Chondrocyte (in vitro differentiated cells): ENCODE results near the gene TUBA1A. TPM values are rescaled to one million over a fixed set of nuclear protein-coding genes. Genes with fewer than 3 reads are reported as not detected.

Experiments
- DNase-seq: peaks from one replicate; pipeline ENCODE4 v3.0.0; 2021; ENCODE audit warnings: mixed read lengths, low spot score
- H3K27ac Mint-ChIP-seq: one replicate; pipeline ENCODE4 v1.8.0; 2021; ENCODE audit warnings: mild to moderate bottlenecking, moderate library complexity, mixed read lengths; ENCODE audit not compliant: unreplicated experiment
- H3K27me3 Mint-ChIP-seq: 2 replicates; pipeline ENCODE4 v1.8.0; 2021; ENCODE audit warnings: low read depth, mixed read lengths
- H3K36me3 Mint-ChIP-seq: 2 replicates; pipeline ENCODE4 v1.8.0; 2021; ENCODE audit warnings: low read depth, mixed read lengths
- H3K4me1 Mint-ChIP-seq: 2 replicates; pipeline ENCODE4 v1.8.0; 2021; ENCODE audit warnings: low read depth, mild to moderate bottlenecking, mixed read lengths
- H3K4me3 Mint-ChIP-seq: one replicate; pipeline ENCODE4 v1.8.0; 2021; ENCODE audit warnings: mild to moderate bottlenecking, moderate library complexity, mixed read lengths; ENCODE audit not compliant: unreplicated experiment
- H3K9me3 Mint-ChIP-seq: 2 replicates; pipeline ENCODE4 v1.8.0; 2021; ENCODE audit warnings: low read depth, mixed read lengths
- CTCF ChIP-seq: fragments of 200-600 bp; sonication (generic); IDR thresholded peaks from 2 replicates; pipeline ENCODE4 v1.5.0; 2021; ENCODE audit warnings: antibody characterized with exemption, mild to moderate bottlenecking, moderate library complexity
- long read RNA-seq: library from polyadenylated mRNA; stranded (forward); transcript quantifications from one replicate; pipeline ENCODE4 v2.0.0, GENCODE V29; 2021
- total RNA-seq: library from RNA; stranded (reverse); gene quantifications from 3 replicates; pipeline ENCODE4 v1.2.1, GENCODE V29; 2021

Gene TUBA1A
- 431 to 551 TPM (median 437 TPM) in 3 replicates for total RNA-seq
- long read RNA-seq, transcript TUBA1A-203 (3 exons, 984 nt) = minor isoform, 5 of 1,597 reads
- long read RNA-seq, transcript TUBA1A-202 (4 exons, 1,915 nt) = major isoform, 1,516 of 1,597 reads
- long read RNA-seq, transcript TUBA1A-207 (3 exons, 1,384 nt) = minor isoform, 6 of 1,597 reads
- long read RNA-seq, transcript TUBA1A-201 (4 exons, 1,887 nt) = minor isoform, 7 of 1,597 reads
- long read RNA-seq, partial matches to known transcripts = 7 of 1,597 reads
- long read RNA-seq, other reads (novel, unspliced or antisense) = 54 of 1,597 reads

- peak within 1 kb of the TSS; percentile 93 for H3K4me3 Mint-ChIP-seq
- peak; percentile 99 for DNase-seq
- H3K36me3 Mint-ChIP-seq = peaks cover 32% of the 10 kb centered on the region
- peak within 1 kb of the TSS; percentile 98 for H3K27ac Mint-ChIP-seq
- peaks cover 36% of the 10 kb centered on the region for H3K4me1 Mint-ChIP-seq
- TF ChIP-seq CTCF = no peak
- H3K9me3 Mint-ChIP-seq = no peaks in the 10 kb centered on the region
- H3K27me3 Mint-ChIP-seq = no peaks in the 10 kb centered on the region
Observed at GRCh38 chr12:49188916-49189367, at the start of gene TUBA1A. TSS of gene TUBA1A (minus strand) at chr12:49189080. CDS start at chr12:49188979, 101 bp downstream.

- Mint-ChIP-seq H3K27ac (no peak overlapping the region), H3K27me3 (no peaks in the 10 kb centered on the region), H3K4me3 (no peak overlapping the region)
Observed at GRCh38 chr12:49236423-49236822, 47.5 kb upstream of the TUBA1A start.

GRCh38 chr12:49233842-49234526, 45.1 kb upstream of the TUBA1A start:
- Mint-ChIP-seq H3K9me3 (no peaks in the 10 kb centered on the region), H3K4me3 (no peak overlapping the region), H3K27ac (peak overlapping the region; percentile 93)

More at GRCh38 chr12:49236423-49236822, 47.5 kb upstream of the TUBA1A start:
- no peak for DNase-seq
- Mint-ChIP-seq H3K36me3 (no peaks in the 10 kb centered on the region), H3K4me1 (peaks cover 46% of the 10 kb centered on the region), H3K9me3 (no peaks in the 10 kb centered on the region)
- TF ChIP-seq CTCF = no peak

GRCh38 chr12:49232940-49233841, 44.3 kb upstream of the TUBA1A start:
- no peaks in the 10 kb centered on the region for H3K9me3 Mint-ChIP-seq
- peaks cover 38% of the 10 kb centered on the region for H3K4me1 Mint-ChIP-seq
- no peaks in the 10 kb centered on the region for H3K36me3 Mint-ChIP-seq
- no peaks in the 10 kb centered on the region for H3K27me3 Mint-ChIP-seq
- peak overlapping the region; percentile 93 for H3K27ac Mint-ChIP-seq
- H3K4me3 Mint-ChIP-seq = peak overlapping the region; percentile 53
- TF ChIP-seq CTCF = no peak
- DNase-seq = no peak

More at GRCh38 chr12:49233842-49234526, 45.1 kb upstream of the TUBA1A start:
- H3K36me3 Mint-ChIP-seq = no peaks in the 10 kb centered on the region
- H3K27me3 Mint-ChIP-seq = no peaks in the 10 kb centered on the region
- peaks cover 38% of the 10 kb centered on the region for H3K4me1 Mint-ChIP-seq
- no peak for TF ChIP-seq CTCF
- DNase-seq = no peak
